ENCODE results near the gene KLF4. TPM values are rescaled to one million over a fixed set of nuclear protein-coding genes. Genes with fewer than 3 reads are reported as not detected.

The KLF4 gene
- total RNA-seq, 1 experiment from 2014 or later = 5.9 TPM

DNA sequence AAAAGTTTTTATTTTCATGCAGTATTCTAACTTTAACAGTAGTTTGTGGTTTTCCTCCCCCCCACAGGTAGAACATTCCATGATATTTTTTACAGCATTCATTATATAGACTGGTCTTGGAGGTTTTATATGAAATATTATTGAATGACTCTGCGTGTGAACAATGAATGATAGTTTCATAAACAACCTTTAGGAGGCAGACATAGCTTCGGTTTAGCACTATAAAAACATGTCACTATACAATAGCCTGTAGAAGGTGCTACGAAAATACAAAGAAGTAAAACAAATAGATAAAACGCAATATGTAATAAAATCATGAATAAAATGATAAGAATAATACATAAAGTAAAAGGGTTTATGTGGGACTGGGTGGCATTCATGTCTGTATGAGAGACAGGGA lies 8.5 kb downstream of the KLF4 start:
- POLR2A ChIA-PET = no interaction called here
- ATAC-seq = no peak
- TF ChIP-seq ZNF138 (CRISPR knock-in tag; conservative IDR thresholded peaks at IDR 0.05) = no peak
- TF ChIP-seq, protein P1, sequence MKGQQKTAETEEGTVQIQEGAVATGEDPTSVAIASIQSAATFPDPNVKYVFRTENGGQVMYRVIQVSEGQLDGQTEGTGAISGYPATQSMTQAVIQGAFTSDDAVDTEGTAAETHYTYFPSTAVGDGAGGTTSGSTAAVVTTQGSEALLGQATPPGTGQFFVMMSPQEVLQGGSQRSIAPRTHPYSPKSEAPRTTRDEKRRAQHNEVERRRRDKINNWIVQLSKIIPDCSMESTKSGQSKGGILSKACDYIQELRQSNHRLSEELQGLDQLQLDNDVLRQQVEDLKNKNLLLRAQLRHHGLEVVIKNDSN (CRISPR knock-in tag; IDR thresholded peaks at IDR 0.05) = no peak
- no peak for TF ChIP-seq FOXK1 (CRISPR knock-in tag; IDR thresholded peaks at IDR 0.05)
- TF ChIP-seq NR3C1 (CRISPR knock-in tag; conservative IDR thresholded peaks at IDR 0.05; ENCODE audit: low read depth) = no peak
- TF ChIP-seq, protein P2, sequence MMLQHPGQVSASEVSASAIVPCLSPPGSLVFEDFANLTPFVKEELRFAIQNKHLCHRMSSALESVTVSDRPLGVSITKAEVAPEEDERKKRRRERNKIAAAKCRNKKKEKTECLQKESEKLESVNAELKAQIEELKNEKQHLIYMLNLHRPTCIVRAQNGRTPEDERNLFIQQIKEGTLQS (CRISPR knock-in tag; conservative IDR thresholded peaks at IDR 0.05) = no peak
- TF ChIP-seq CBFB (CRISPR knock-in tag; IDR thresholded peaks at IDR 0.05; ENCODE audit: low read depth) = no peak
- TF ChIP-seq, protein P3, sequence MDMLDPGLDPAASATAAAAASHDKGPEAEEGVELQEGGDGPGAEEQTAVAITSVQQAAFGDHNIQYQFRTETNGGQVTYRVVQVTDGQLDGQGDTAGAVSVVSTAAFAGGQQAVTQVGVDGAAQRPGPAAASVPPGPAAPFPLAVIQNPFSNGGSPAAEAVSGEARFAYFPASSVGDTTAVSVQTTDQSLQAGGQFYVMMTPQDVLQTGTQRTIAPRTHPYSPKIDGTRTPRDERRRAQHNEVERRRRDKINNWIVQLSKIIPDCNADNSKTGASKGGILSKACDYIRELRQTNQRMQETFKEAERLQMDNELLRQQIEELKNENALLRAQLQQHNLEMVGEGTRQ (CRISPR knock-in tag; IDR thresholded peaks at IDR 0.05) = no peak
- TF ChIP-seq, protein P4, sequence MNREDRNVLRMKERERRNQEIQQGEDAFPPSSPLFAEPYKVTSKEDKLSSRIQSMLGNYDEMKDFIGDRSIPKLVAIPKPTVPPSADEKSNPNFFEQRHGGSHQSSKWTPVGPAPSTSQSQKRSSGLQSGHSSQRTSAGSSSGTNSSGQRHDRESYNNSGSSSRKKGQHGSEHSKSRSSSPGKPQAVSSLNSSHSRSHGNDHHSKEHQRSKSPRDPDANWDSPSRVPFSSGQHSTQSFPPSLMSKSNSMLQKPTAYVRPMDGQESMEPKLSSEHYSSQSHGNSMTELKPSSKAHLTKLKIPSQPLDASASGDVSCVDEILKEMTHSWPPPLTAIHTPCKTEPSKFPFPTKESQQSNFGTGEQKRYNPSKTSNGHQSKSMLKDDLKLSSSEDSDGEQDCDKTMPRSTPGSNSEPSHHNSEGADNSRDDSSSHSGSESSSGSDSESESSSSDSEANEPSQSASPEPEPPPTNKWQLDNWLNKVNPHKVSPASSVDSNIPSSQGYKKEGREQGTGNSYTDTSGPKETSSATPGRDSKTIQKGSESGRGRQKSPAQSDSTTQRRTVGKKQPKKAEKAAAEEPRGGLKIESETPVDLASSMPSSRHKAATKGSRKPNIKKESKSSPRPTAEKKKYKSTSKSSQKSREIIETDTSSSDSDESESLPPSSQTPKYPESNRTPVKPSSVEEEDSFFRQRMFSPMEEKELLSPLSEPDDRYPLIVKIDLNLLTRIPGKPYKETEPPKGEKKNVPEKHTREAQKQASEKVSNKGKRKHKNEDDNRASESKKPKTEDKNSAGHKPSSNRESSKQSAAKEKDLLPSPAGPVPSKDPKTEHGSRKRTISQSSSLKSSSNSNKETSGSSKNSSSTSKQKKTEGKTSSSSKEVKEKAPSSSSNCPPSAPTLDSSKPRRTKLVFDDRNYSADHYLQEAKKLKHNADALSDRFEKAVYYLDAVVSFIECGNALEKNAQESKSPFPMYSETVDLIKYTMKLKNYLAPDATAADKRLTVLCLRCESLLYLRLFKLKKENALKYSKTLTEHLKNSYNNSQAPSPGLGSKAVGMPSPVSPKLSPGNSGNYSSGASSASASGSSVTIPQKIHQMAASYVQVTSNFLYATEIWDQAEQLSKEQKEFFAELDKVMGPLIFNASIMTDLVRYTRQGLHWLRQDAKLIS (CRISPR knock-in tag; IDR thresholded peaks at IDR 0.05; ENCODE audit: borderline replicate concordance) = no peak
- no peak for TF ChIP-seq OVOL2 (CRISPR knock-in tag; IDR thresholded peaks at IDR 0.05; ENCODE audit: borderline replicate concordance)
- no peak for TF ChIP-seq TP53 (CRISPR knock-in tag; IDR thresholded peaks at IDR 0.05)
- no peak for TF ChIP-seq GRHL2 (CRISPR knock-in tag; IDR thresholded peaks at IDR 0.05; ENCODE audit: insufficient replicate concordance, severe bottlenecking)
- no peak for TF ChIP-seq EMX1 (CRISPR knock-in tag; IDR thresholded peaks at IDR 0.05)
- no peak for TF ChIP-seq ETV6 (CRISPR knock-in tag; IDR thresholded peaks at IDR 0.05)
- no peak for TF ChIP-seq NFYB (CRISPR knock-in tag; conservative IDR thresholded peaks at IDR 0.05; ENCODE audit: low read depth)
- TF ChIP-seq SOX15 (CRISPR knock-in tag; IDR thresholded peaks at IDR 0.05) = no peak
- no peak for TF ChIP-seq NR2C2 (CRISPR knock-in tag; IDR thresholded peaks at IDR 0.05)
- TF ChIP-seq, protein P5, sequence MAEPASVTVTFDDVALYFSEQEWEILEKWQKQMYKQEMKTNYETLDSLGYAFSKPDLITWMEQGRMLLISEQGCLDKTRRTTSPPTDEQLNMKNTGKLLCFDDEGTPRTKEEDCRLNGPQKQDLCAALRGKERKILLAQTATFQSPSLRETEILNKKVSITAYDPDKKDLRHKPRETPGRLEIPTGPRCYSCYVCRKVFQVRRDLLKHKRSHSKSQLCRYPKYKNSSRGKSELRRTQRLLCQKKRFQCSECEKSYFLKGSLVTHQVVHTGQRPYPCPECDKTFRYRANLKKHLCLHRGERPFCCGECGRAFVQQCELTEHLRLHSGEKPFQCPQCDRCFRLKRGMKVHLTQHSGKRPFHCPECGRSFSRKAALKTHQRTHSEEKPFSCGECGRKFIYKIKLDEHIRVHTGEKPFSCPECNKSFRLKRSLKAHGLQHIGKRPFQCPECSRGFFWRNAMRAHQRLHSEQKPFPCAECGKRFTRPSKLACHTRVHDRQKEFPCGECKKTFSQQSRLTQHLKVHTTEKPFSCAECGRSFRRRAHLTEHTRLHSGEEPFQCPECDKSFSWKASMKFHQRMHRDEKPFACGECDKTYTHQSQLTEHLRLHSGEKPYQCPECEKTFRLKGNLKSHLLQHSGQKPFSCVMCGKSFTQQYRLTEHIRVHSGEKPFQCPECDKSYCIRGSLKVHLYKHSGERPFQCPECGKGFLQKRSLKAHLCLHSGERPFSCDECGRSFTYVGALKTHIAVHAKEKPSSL (CRISPR knock-in tag; conservative IDR thresholded peaks at IDR 0.05) = no peak
- TF ChIP-seq, protein P6, sequence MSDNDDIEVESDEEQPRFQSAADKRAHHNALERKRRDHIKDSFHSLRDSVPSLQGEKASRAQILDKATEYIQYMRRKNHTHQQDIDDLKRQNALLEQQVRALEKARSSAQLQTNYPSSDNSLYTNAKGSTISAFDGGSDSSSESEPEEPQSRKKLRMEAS (CRISPR knock-in tag; IDR thresholded peaks at IDR 0.05) = no peak
- no peak for TF ChIP-seq FOXJ3 (CRISPR knock-in tag; IDR thresholded peaks at IDR 0.05; ENCODE audit: borderline replicate concordance)

More for the DNA sequence above, 8.5 kb downstream of the KLF4 start:
- CTCF ChIA-PET = interaction anchor here (1.5 to 1.8 kb wide), 2 partner anchors 56 to 59 kb away, joined by 3 to 6 read pairs; no protein-coding TSS in a partner anchor
- no peaks in the 10 kb centered on the region for H3K9me3 Mint-ChIP-seq
- peaks cover 8% of the 10 kb centered on the region for H3K4me1 Mint-ChIP-seq
- no peak overlapping the region for H3K4me3 Mint-ChIP-seq
- peaks cover 2% of the 10 kb centered on the region; the same call in 1 of the 2 replicates for H3K36me3 Mint-ChIP-seq
- no peak for DNase-seq (ENCODE audit: low spot score)
- no peak overlapping the region for H3K27ac Mint-ChIP-seq
- peaks cover 5% of the 10 kb centered on the region; the same call in 1 of the 2 replicates for H3K27me3 Mint-ChIP-seq (ENCODE audit: low read depth)
